Measurements from ENCODE around the gene CRYBB1. TPM values are rescaled to one million over a fixed set of nuclear protein-coding genes. Genes with fewer than 3 reads are reported as not detected.

Gene CRYBB1
- total RNA-seq, 1 donor from 2014 or later = not detected

DNA sequence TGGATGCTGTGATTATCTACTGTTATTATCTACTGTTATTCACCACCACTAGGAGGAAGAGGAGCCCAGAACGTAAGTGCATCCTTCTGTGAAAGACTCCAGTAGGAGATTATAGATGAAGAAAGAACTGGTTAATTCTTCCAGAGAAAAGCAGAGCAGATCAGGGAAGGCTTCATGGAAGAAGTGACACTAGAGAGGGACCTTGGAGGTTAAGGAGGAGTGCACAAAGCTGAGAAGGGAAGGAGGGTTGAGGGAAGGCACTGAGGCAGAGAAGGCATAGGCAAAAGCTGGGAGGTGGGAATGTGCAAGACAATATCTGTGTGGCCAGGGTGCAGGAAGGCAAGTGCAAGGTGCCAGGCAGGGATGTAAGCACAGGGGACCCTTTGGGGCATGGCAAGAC lies 13.5 kb downstream of the CRYBB1 start:
- ATAC-seq = no peak

DNA sequence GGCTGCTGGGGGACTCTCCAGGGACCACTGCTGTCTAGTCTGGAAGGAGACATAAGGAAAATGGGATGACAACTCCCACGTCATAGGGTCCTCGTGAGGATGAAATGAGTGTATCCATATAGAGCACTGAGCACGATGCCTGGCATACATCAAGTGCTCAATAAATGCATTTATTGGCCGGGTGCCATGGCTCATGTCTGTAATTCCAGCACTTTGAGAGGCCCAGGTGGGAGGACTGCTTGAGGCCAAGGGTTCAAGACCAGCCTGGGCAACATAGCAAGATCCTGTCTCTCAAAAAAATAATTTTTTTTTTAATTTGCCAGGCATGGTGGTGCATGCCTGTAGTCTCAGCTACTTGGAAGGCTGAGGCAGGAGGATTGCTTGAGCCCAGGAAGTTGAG lies 15.7 kb downstream of the CRYBB1 start:
- no peak for ATAC-seq

- ATAC-seq = no peak
Measured at GRCh38 chr22:26601726-26602125, 16.1 kb downstream of the CRYBB1 start.

GRCh38 chr22:26599505-26599904 lies 18.3 kb downstream of the CRYBB1 start:
- ATAC-seq = no peak

DNA sequence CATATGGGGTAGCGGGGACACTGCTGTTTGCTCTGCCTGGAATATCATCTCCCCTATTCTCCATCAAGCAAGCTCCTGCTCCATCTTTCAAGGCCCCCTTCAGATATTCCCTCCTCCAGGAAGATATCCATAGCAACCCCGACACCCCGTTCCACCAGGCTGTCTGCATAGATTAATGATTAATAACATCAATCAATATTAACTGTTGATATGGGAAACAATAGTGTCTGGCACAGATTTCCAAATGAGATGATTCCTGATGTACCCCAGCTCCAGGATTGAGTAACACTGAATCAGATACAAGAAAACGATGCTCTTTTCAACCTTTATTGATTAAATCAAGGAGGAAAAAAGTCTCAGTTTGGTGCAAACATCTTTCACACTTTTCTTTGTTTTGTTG lies 20.3 kb downstream of the CRYBB1 start:
- ATAC-seq = no peak

GRCh38 chr22:26597026-26597425 lies 20.8 kb downstream of the CRYBB1 start:
- no peak for ATAC-seq

DNA sequence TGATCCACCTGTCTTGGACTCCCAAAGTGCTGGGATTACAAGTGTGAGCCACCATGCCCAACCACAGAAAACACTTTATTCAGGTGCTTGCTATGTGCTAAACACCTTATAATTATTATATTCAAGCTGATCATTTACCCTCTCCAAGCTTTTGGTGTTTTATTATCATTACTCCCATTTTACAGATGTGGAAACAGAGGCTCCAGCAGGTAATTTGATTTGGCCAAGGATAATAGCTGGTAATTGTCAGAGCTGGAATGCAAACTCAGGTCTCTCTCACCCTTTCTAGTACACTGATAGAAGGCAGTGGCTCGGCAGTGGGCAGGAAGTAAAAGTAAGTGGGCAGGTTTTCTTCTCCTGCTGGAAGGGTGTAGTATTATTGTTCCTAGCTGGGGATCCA lies 24.1 kb downstream of the CRYBB1 start:
- no peak for ATAC-seq

DNA sequence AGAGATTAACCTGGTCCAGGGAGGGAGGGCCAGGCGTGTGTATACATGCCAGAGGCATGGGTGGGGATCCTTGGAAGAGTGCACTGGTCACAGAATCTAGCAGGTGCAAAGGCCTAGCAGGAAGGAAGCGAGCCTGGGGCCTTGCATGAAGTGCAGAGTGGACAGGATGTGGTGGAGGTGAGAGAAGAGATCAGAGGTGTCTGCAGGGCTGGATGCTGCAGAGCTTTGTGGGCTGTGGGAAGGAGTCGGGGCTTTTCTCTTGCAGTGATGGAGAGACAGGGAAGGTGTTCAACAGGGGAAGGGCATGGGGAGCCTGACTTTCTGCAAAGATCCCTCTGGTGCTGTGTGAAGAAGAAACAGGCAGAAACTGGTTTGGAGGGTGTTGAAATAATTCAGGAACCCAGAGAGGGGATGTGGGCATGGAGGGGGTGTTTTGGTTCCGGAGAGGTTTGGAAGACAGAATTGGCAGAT lies 25.4 kb downstream of the CRYBB1 start:
- peak; percentile 62 for ATAC-seq

DNA sequence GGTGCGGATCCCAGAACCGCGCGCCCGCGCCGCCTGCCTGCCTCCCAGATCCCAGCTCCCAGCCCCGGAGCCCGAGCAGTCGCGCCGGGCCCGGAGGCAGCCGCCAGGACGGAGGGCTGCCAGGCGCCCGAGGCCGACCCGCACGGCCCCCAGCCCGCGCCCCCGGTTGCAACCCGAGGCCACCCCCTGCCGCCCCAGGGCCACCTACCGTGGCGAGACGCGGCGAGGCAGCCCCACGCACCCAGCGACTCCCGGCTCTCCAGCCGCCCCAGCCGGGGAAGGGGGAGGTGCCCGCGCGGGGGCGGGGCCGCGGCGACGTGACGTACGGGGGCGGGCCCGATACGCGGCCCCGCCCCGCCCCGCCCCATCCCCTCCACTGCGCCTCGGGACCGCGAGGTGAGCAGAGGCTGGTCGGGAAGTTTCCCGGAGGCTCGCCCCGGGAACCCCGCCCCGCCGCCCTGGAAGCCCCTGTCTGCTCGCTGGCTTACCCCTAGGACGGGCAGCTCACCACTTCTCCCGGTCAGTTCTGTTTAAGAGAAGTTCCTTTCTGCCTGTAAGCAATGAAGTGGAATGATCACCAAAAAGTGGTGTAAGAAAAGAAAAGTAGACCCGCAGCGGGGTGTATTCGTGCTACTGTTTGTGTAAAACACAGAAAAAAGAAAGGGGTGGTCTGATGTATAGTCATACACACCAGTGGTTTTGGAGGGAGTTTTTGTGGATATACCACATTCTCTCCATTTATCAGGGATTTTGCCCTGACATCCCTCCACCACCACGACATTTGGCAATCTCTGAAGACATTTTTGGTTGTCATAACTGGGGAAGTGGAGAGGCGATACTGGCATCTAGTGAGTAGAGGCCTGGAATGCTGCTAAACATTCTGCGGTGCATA lies 27.7 kb downstream of the CRYBB1 start, which contains the start of gene TPST2:
TSS of gene TPST2 (minus strand) at position 288 of the 892 bp plus-strand sequence. CDS start 48,502 bp downstream, outside the sequence.
- ATAC-seq = peak; percentile 93

- peak; percentile 32 for ATAC-seq
Measured at GRCh38 chr22:26589367-26589844, 28.4 kb downstream of the CRYBB1 start.

DNA sequence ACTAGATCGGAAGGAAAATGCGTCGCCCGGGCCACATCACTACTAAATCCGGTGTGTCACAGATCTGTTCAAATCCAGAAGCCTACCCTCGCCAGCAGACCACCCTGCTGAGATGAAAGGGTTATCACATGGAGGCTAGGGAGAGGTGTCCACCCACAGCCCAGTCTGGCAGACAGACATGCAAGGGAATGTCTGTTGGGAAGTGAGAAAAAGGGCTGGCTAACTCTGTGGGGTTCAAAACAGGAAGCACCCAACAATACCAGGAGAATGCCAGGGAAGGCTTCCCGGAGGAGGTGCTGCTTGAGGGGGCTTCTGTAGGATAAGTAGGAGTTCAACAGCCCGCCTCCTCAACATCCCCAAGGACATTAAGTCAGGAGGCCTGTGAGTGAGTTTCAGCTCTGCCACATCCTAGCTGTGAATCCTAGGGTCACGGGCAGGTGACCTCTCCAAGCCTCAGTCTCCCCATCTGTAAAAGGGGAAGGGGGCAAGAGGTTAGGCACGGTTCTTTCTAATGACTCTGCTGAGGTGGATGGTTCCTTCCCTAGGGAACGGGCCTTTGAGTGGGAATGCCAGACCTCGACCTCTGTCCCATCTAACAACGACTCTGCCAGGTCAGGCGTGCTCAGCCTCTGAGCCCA lies 29.0 kb downstream of the CRYBB1 start:
- no peak for ATAC-seq

DNA sequence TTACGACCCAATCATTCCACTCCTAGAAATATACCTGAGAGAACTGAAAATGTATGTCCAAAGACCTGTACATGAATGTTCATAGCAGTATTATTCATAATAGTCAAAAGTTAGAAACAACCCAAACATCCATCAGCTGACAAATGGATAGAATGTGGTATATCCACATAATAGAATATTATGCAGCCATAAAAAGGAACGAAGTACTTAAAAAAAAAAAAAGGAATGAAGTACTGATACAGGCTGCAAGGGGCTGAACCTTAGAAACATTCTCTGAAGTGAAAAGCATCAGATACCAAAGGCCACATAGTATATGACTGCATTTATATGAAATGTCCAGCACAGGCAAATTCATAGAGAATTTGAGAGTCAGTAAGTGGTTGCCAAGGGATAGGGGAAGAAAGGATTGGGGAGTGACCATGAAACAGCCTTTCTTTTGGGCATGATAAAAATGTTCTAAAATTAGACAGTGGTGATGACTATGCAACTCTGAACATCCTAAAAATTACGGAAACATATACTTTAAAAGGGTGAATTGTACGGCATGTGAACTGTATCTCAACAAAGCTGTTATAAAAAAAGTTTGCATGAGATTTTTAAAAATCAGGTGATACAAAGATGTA lies 29.7 kb downstream of the CRYBB1 start:
- no peak for ATAC-seq

DNA sequence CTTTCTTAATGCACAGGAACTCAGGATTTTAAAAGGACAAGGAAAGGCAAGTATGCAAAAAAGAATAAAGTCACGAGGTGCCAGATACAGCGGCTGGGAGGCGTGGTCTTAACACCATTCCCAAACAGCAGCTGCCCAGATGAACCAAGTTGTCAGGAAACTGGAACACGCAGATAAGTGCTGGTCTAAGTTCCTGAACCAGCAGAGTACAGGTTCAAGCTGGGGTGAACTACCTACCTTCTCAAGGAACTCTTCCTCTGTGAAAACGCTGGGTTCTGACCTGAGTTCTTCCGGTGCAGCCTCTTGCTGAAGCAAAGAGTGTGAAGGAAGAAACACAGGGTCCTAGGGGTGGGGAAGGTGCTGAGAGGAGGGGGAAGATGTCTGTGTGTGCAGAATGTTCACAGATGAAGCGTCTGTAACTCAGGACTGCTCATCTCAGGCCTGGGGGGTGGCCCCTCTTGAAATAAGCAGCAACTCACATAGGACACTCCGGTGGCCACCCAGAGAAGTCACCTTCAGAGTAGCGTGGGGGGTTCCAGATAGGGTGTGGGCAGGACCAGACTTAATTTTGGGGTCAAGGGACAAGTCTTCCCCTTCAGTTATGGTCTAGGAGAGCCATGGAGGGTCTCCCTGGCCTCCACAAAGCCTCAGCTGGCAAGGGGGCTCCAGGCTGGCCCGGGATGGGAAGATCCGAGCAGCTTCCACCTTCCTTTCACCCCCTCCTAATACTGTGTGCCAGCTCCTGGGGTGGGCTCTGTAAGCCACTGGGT lies 31.1 kb downstream of the CRYBB1 start:
- no peak for ATAC-seq

GRCh38 chr22:26585104-26585790 lies 32.6 kb downstream of the CRYBB1 start:
- no peak for ATAC-seq

GRCh38 chr22:26584010-26584409 lies 33.8 kb downstream of the CRYBB1 start:
- ATAC-seq = no peak

DNA sequence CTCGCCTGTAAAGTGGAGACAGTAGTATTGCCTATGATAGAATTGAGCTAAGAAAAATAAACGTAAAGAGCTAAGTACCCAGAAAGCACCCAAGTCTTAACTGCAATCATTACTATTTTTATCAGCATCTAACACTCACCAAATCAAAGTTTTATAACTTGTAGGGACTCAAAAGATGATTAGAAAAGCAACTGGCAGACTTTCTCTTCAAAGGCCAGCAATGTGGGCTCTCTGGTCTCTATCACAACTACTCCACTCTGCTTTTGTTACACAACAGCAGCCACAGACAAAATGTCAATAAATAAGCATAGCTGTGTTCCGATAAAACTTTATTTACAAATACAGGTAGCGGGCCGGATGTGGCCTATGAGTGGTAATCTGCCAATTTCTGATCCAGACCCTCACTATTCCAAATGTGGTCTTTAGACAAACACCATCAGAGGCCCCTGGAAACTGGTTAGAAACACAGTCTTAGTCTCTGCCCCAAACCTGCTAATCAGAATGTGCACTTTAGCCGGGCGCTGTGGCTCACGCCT lies 36.1 kb downstream of the CRYBB1 start:
- ATAC-seq = no peak

GRCh38 chr22:26581026-26581425 lies 36.8 kb downstream of the CRYBB1 start:
- no peak for ATAC-seq

GRCh38 chr22:26580240-26580962 lies 37.4 kb downstream of the CRYBB1 start:
- no peak for ATAC-seq

GRCh38 chr22:26579331-26579886 lies 38.4 kb downstream of the CRYBB1 start:
- ATAC-seq = peak; percentile 42

GRCh38 chr22:26577081-26577480 lies 40.7 kb downstream of the CRYBB1 start:
- ATAC-seq = no peak

Measured in esophagus mucosa (tissue), 1 donor.